Natural killer cell (primary cell): ENCODE results near the gene SPINK1. TPM values are rescaled to one million over a fixed set of nuclear protein-coding genes. Genes with fewer than 3 reads are reported as not detected.

Experiments
- ATAC-seq, 3 donors: fragments of 150-1000 bp in 2 of 3; fragments of 200-7000 bp in 1 of 3; cut with Tn5 transposase; 1 replicate in 1 of 3; 2 replicates in 2 of 3; pipeline ENCODE4 v1.10.0; 2021; ENCODE audit warnings: mild to moderate bottlenecking in 2 of 3, moderate library complexity in 2 of 3
- DNase-seq, 2 donors: peaks; one replicate each; pipeline versions ENCODE4 v3.0.0 to v3.0.0-alpha.2; 2013 to 2021; ENCODE audit warnings: mixed read lengths in 1 of 2
- H3K27ac ChIP-seq: one replicate; pipeline ENCODE4 v1.5.1; 2013; ENCODE audit warnings: mild to moderate bottlenecking, low read length
- H3K27me3 ChIP-seq: one replicate; pipeline ENCODE4 v1.6.1; 2013; ENCODE audit warnings: low read length; ENCODE audit not compliant: control insufficient read depth, insufficient read depth
- H3K36me3 ChIP-seq: one replicate; pipeline ENCODE4 v1.6.1; 2013; ENCODE audit warnings: low read length; ENCODE audit not compliant: control insufficient read depth, insufficient read depth
- H3K4me1 ChIP-seq: one replicate; pipeline ENCODE4 v1.6.1; 2013; ENCODE audit warnings: low read length; ENCODE audit not compliant: control insufficient read depth, insufficient read depth
- H3K4me3 ChIP-seq: one replicate; pipeline ENCODE4 v1.5.1; 2013; ENCODE audit warnings: low read length
- H3K9me3 ChIP-seq: one replicate; pipeline ENCODE4 v1.6.1; 2013; ENCODE audit warnings: low read length; ENCODE audit not compliant: control insufficient read depth, insufficient read depth
- H3K27ac Mint-ChIP-seq, 2 donors: one replicate each; pipeline ENCODE4 v1.8.0; 2022; ENCODE audit warnings: mild to moderate bottlenecking in 2 of 2, mixed read lengths in 2 of 2, moderate library complexity in 1 of 2
- H3K27me3 Mint-ChIP-seq, 2 donors: one replicate each; pipeline ENCODE4 v1.8.0; 2022; ENCODE audit warnings: low read depth in 2 of 2, mixed read lengths in 2 of 2
- H3K36me3 Mint-ChIP-seq: one replicate; pipeline ENCODE4 v1.8.0; 2022; ENCODE audit warnings: mixed read lengths
- H3K4me1 Mint-ChIP-seq, 2 donors: one replicate each; pipeline ENCODE4 v1.8.0; 2022; ENCODE audit warnings: mixed read lengths in 2 of 2
- H3K4me3 Mint-ChIP-seq: one replicate; pipeline ENCODE4 v1.8.0; 2022; ENCODE audit warnings: mild to moderate bottlenecking, moderate library complexity, mixed read lengths
- H3K9me3 Mint-ChIP-seq, 2 donors: one replicate each; pipeline ENCODE4 v1.8.0; 2022; ENCODE audit warnings: mixed read lengths in 2 of 2
- CTCF ChIP-seq: fragments of 200-600 bp; IDR thresholded peaks from one replicate; pipeline ENCODE4 v1.8.0; 2022; ENCODE audit warnings: antibody characterized with exemption
- WGBS: methylation state at CpG from one replicate; pipeline ENCODE4 v1.1.7; 2013; ENCODE audit warnings: missing lambda C conversion rate; ENCODE audit not compliant: insufficient coverage; 5-methylcytosine and 5-hydroxymethylcytosine counted together
- intact Hi-C: fragments of 100-400 bp; cut with micrococcal nuclease; formaldehyde crosslinking; loops from one replicate; pipeline ENCODE4 v1.14.2; 2022
- total RNA-seq, 4 donors: library from RNA; stranded (reverse); fragments of 120-200 nt in 1 of 4; gene quantifications; one replicate each; pipeline versions ENCODE4 v1.2.3 to v1.2.4, GENCODE V29; 2013 to 2022

Gene SPINK1
- total RNA-seq, 3 donors from 2014 or later (not counting 1 experiment from before 2014, with no cell fraction given): not detected

- Mint-ChIP-seq H3K36me3 (no peaks in the 10 kb centered on the region), H3K4me3 (no peak overlapping the region), H3K27ac (no peak overlapping the region), H3K4me1 (peaks cover 0 to 5% of the 10 kb centered on the region in 2 donors), H3K27me3 (peaks cover 0 to 5% of the 10 kb centered on the region in 2 donors), H3K9me3 (no peaks in the 10 kb centered on the region)
- Histone ChIP-seq H3K36me3 (no peaks in the 10 kb centered on the region), H3K4me3 (no peak overlapping the region), H3K27ac (no peak overlapping the region), H3K9me3 (no peaks in the 10 kb centered on the region), H3K4me1 (no peaks in the 10 kb centered on the region), H3K27me3 (no peaks in the 10 kb centered on the region)
- no peak for ATAC-seq
- intact Hi-C loops: no loop called here
- DNase-seq: no peak
- TF ChIP-seq CTCF: no peak
- 89% methylated on average over 1 of the region's 1 CpG for WGBS
Observed at GRCh38 chr5:147860641-147861025, 29.2 kb upstream of the SPINK1 start.

GRCh38 chr5:147859962-147860640 is 28.6 kb upstream of the SPINK1 start:
- TF ChIP-seq CTCF: no peak
- no peaks in the 10 kb centered on the region for H3K36me3 Mint-ChIP-seq

GRCh38 chr5:147858565-147858964 is 27.1 kb upstream of the SPINK1 start:
- DNase-seq (no peak), ATAC-seq (no peak)
- Histone ChIP-seq H3K4me3 (no peak overlapping the region), H3K36me3 (no peaks in the 10 kb centered on the region), H3K27ac (no peak overlapping the region), H3K4me1 (no peaks in the 10 kb centered on the region), H3K27me3 (no peaks in the 10 kb centered on the region), H3K9me3 (no peaks in the 10 kb centered on the region)
- no CpG with 5 or more reads among the region's 1 CpG for WGBS
- Mint-ChIP-seq H3K4me3 (no peak overlapping the region), H3K4me1 (peaks cover 0 to 5% of the 10 kb centered on the region in 2 donors), H3K36me3 (no peaks in the 10 kb centered on the region), H3K9me3 (no peaks in the 10 kb centered on the region), H3K27ac (no peak overlapping the region), H3K27me3 (peaks cover 3 to 7% of the 10 kb centered on the region in 2 donors)
- intact Hi-C loops: loop anchor here (5.0 kb wide), 1 partner anchor 874 kb away; no protein-coding TSS in a partner anchor
- no peak for TF ChIP-seq CTCF

More at GRCh38 chr5:147859962-147860640, 28.6 kb upstream of the SPINK1 start:
- Mint-ChIP-seq H3K4me3 (no peak overlapping the region), H3K4me1 (peaks cover 0 to 5% of the 10 kb centered on the region in 2 donors), H3K9me3 (no peaks in the 10 kb centered on the region), H3K27me3 (peaks cover 0 to 5% of the 10 kb centered on the region in 2 donors), H3K27ac (no peak overlapping the region)
- Histone ChIP-seq H3K9me3 (no peaks in the 10 kb centered on the region), H3K4me1 (no peaks in the 10 kb centered on the region), H3K4me3 (no peak overlapping the region), H3K36me3 (no peaks in the 10 kb centered on the region), H3K27me3 (no peaks in the 10 kb centered on the region), H3K27ac (no peak overlapping the region)
- no peak for ATAC-seq
- 96% methylated on average over 3 of the region's 3 CpGs for WGBS
- no peak for DNase-seq
- intact Hi-C loops: loop anchor here (5.0 kb wide), 1 partner anchor 872 kb away; no protein-coding TSS in a partner anchor
